Nephron progenitor cell (in vitro differentiated cells): ENCODE results near the gene GAB4.

ENCODE experiments used
- DNase-seq: peaks from one replicate; pipeline ENCODE4 v3.0.0; 2021
- H3K27ac Mint-ChIP-seq: 2 replicates; pipeline ENCODE4 v1.8.0; 2021; ENCODE audit warnings: mild to moderate bottlenecking, moderate library complexity, mixed read lengths
- H3K27me3 Mint-ChIP-seq: 2 replicates; pipeline ENCODE4 v1.8.0; 2021; ENCODE audit warnings: mild to moderate bottlenecking, low read depth, mixed read lengths; ENCODE audit not compliant: poor library complexity
- H3K36me3 Mint-ChIP-seq: 2 replicates; pipeline ENCODE4 v1.8.0; 2021; ENCODE audit warnings: low read depth, mixed read lengths
- H3K4me1 Mint-ChIP-seq: 2 replicates; pipeline ENCODE4 v1.8.0; 2021; ENCODE audit warnings: mixed read lengths
- H3K4me3 Mint-ChIP-seq: 2 replicates; pipeline ENCODE4 v1.8.0; 2021; ENCODE audit warnings: mild to moderate bottlenecking, moderate library complexity, mixed read lengths
- H3K9me3 Mint-ChIP-seq: 2 replicates; pipeline ENCODE4 v1.8.0; 2021; ENCODE audit warnings: mild to moderate bottlenecking, moderate library complexity, mixed read lengths
- CTCF ChIP-seq: fragments of 200-600 bp; sonication (generic); IDR thresholded peaks from 2 replicates; pipeline ENCODE4 v1.5.0; 2021; ENCODE audit warnings: antibody characterized with exemption

GAB4 gene

DNA sequence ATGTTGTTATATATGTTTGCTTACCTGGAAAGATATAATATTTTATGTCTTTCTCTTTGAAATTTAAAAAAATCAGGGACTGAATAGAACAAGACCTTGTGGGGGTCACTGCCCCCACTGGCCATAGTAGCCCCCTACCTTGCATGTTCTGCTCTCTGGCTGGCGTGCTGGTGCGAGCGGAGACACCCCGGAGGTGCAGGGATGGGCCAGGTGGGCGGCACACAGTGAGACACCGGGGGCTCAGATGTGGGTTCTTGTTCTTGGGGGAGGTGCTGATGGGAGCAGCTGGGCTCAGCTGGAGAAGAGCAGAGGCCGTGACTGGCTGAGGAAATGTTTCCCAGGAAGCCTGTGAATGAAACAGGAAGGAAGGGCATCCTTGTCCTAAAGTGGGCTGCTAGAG, 20.2 kb downstream of the GAB4 start:
- peaks cover 7% of the 10 kb centered on the region for H3K27me3 Mint-ChIP-seq
- peaks cover 89% of the 10 kb centered on the region for H3K9me3 Mint-ChIP-seq
- no peak for DNase-seq
- no peaks in the 10 kb centered on the region for H3K4me1 Mint-ChIP-seq
- TF ChIP-seq CTCF = no peak
- no peaks in the 10 kb centered on the region for H3K36me3 Mint-ChIP-seq
- H3K4me3 Mint-ChIP-seq = no peak overlapping the region
- H3K27ac Mint-ChIP-seq = no peak overlapping the region

- H3K27ac Mint-ChIP-seq = no peak overlapping the region
- no peaks in the 10 kb centered on the region for H3K36me3 Mint-ChIP-seq
- no peaks in the 10 kb centered on the region for H3K27me3 Mint-ChIP-seq
- DNase-seq = no peak
- peaks cover 92% of the 10 kb centered on the region for H3K9me3 Mint-ChIP-seq
- H3K4me3 Mint-ChIP-seq = no peak overlapping the region
- no peaks in the 10 kb centered on the region for H3K4me1 Mint-ChIP-seq
- TF ChIP-seq CTCF = no peak
Observed at GRCh38 chr22:16975155-16975885, 32.7 kb downstream of the GAB4 start.

DNA sequence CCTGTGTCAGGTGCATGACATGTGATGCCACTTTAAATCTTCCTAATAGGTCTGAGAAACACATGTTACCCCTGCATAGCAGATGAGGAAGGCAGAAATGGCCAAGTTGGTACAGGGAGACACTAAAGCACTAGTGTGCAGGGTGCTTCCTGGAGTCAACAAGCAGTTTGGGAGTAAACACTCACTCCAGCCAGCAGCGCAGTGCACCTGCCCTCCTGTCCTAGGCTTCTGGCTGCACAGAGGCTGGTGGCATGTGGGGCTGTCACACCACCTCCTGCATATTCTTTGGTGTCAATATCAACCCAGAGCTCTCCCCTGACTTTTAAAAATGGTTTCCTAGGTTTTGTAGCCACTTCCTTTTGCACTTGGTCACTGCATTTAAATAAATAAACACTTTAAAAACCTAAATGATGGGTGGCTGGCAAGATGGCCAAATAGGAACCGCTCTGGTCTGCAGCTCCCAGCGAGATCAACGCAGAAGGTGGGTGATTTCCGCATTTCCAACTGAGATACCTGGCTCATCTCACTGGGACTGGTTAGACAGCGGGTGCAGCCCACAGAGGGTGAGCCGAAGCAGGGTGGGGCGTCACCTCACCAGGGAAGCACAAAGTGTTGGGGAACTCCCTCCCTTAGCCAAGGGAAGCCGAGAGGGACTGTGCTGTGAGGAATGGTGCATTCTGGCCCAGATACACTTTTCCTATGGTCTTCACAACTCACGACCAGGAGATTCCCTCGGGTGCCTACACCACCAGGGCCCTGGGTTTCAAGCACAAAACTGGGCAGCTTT, 33.5 kb downstream of the GAB4 start:
- no peak for TF ChIP-seq CTCF

GRCh38 chr22:16973591-16974297, 34.3 kb downstream of the GAB4 start:
- H3K27me3 Mint-ChIP-seq = no peaks in the 10 kb centered on the region
- peaks cover 92% of the 10 kb centered on the region for H3K9me3 Mint-ChIP-seq
- TF ChIP-seq CTCF = no peak
- no peak for DNase-seq
- no peaks in the 10 kb centered on the region for H3K4me1 Mint-ChIP-seq
- H3K27ac Mint-ChIP-seq = no peak overlapping the region
- H3K36me3 Mint-ChIP-seq = no peaks in the 10 kb centered on the region
- H3K4me3 Mint-ChIP-seq = no peak overlapping the region

More for the DNA sequence above, 33.5 kb downstream of the GAB4 start:
- DNase-seq = no peak
- Mint-ChIP-seq H3K27ac (no peak overlapping the region), H3K4me3 (no peak overlapping the region), H3K9me3 (peaks cover 92% of the 10 kb centered on the region), H3K36me3 (no peaks in the 10 kb centered on the region), H3K4me1 (no peaks in the 10 kb centered on the region), H3K27me3 (no peaks in the 10 kb centered on the region)

- no peaks in the 10 kb centered on the region for H3K27me3 Mint-ChIP-seq
- TF ChIP-seq CTCF = no peak
- no peaks in the 10 kb centered on the region for H3K36me3 Mint-ChIP-seq
- H3K4me3 Mint-ChIP-seq = no peak overlapping the region
- no peaks in the 10 kb centered on the region for H3K4me1 Mint-ChIP-seq
- DNase-seq = no peak
- H3K27ac Mint-ChIP-seq = no peak overlapping the region
- H3K9me3 Mint-ChIP-seq = peaks cover 93% of the 10 kb centered on the region
Observed at GRCh38 chr22:16972311-16972710, 35.7 kb downstream of the GAB4 start.
